ENCODE results near the gene BRAF. TPM values are rescaled to one million over a fixed set of nuclear protein-coding genes. Genes with fewer than 3 reads are reported as not detected.
"Not testable (repeated sequence)": the region's sequence is repeated elsewhere in the genome, so short reads cannot be mapped to it uniquely, and the experiment has no call there.

BRAF gene
- total RNA-seq, 1 experiment from 2014 or later: 29.7 TPM

GRCh38 chr7:140676956-140677355 is 247.8 kb downstream of the BRAF start:
- H2AFZ ChIP-seq (ENCODE audit: low read depth, low read length, poor library complexity, severe bottlenecking); CTCF ChIA-PET; DNase-seq (ENCODE audit: low read depth, low spot score); H3K27ac ChIP-seq (ENCODE audit: low read depth, low read length); H3K9me2 ChIP-seq (ENCODE audit: insufficient read depth); H3K79me2 ChIP-seq (ENCODE audit: insufficient read depth, low read length); ATAC-seq; POLR2A ChIA-PET; RAD21 ChIA-PET (ENCODE audit: low non-redundant PET in 1 of 2, low total read pairs in 2 of 2, uncharacterized antibody in 2 of 2, unreplicated experiment in 2 of 2); H3K9ac ChIP-seq (ENCODE audit: low read length); H3K9me3 ChIP-seq (ENCODE audit: control insufficient read depth in 1 of 2, insufficient read depth in 1 of 2, low read depth in 1 of 2, low read length in 2 of 2); H4K20me1 ChIP-seq (ENCODE audit: insufficient read depth); H3K27me3 ChIP-seq (ENCODE audit: insufficient read depth, low read length); H3K36me3 ChIP-seq (ENCODE audit: control insufficient read depth in 1 of 2, insufficient read depth in 2 of 2, low read length in 2 of 2); H3K4me3 ChIP-seq (replicated peaks in 1 of 2; ENCODE audit: low read depth in 1 of 2, low read length in 2 of 2); H3K4me2 ChIP-seq (ENCODE audit: low read length); BruUV-seq (replicated peaks): not testable (repeated sequence)
- peaks cover 9 to 23% of the 10 kb centered on the region in 2 experiments for H3K4me1 ChIP-seq (ENCODE audit: control insufficient read depth in 1 of 2, insufficient read depth in 2 of 2, low read length in 2 of 2)
- intact Hi-C loops (cut with micrococcal nuclease): loop anchor here (5.0 kb wide), 1 partner anchor 545 kb away; no protein-coding TSS in a partner anchor

DNA sequence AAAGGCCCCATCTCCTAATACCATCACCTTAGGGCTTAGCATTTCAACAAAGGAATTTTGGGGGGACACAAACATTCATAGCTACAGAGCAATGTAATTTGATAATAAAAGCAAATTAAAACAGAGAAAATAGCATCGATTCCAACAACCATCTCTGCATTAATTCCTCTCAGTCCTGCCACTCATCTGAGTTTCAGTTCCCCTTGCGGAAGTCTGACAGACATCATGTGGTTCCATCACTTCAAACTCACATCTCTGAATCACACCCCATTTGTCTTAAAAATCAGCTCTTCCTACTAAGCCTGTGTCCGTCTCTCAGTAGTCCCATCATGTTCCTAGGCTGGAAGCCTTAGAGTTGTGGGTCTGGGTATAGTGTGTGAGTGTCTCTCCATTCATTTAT is 248.4 kb downstream of the BRAF start:
- H4K20me1 ChIP-seq (ENCODE audit: insufficient read depth): no peaks in the 10 kb centered on the region
- intact Hi-C loops (cut with micrococcal nuclease): loop anchor here (5.0 kb wide), 1 partner anchor 546 kb away; no protein-coding TSS in a partner anchor
- H3K36me3 ChIP-seq (ENCODE audit: control insufficient read depth in 1 of 2, insufficient read depth in 2 of 2, low read length in 2 of 2): no peaks in the 10 kb centered on the region
- no TSS peak for BruUV-seq (replicated peaks)
- no peak overlapping the region for H3K27ac ChIP-seq (ENCODE audit: low read depth, low read length)
- ChIA-PET RAD21 (ENCODE audit: low non-redundant PET in 1 of 2, low total read pairs in 2 of 2, uncharacterized antibody in 2 of 2, unreplicated experiment in 2 of 2) (no interaction called here), CTCF (no interaction called here), POLR2A (no interaction called here)
- no peaks in the 10 kb centered on the region for H3K9me3 ChIP-seq (ENCODE audit: control insufficient read depth in 1 of 2, insufficient read depth in 1 of 2, low read depth in 1 of 2, low read length in 2 of 2)
- H3K9me2 ChIP-seq (ENCODE audit: insufficient read depth): no peaks in the 10 kb centered on the region
- no peaks in the 10 kb centered on the region for H3K79me2 ChIP-seq (ENCODE audit: insufficient read depth, low read length)
- ATAC-seq (no peak), DNase-seq (ENCODE audit: low read depth, low spot score) (no peak)
- no peak overlapping the region for H2AFZ ChIP-seq (ENCODE audit: low read depth, low read length, poor library complexity, severe bottlenecking)
- peaks cover 9 to 24% of the 10 kb centered on the region in 2 experiments for H3K4me1 ChIP-seq (ENCODE audit: control insufficient read depth in 1 of 2, insufficient read depth in 2 of 2, low read length in 2 of 2)
- no peak overlapping the region for H3K9ac ChIP-seq (ENCODE audit: low read length)
- H3K27me3 ChIP-seq (ENCODE audit: insufficient read depth, low read length): no peaks in the 10 kb centered on the region
- no peak overlapping the region for H3K4me2 ChIP-seq (ENCODE audit: low read length)
- TF ChIP-seq ZNF274 (IDR thresholded peaks at IDR 0.05; ENCODE audit: low read depth, low read length) (no peak), ELF1 (IDR thresholded peaks at IDR 0.05; ENCODE audit: borderline replicate concordance, low read depth) (no peak), SIN3A (IDR thresholded peaks at IDR 0.05; ENCODE audit: low read depth) (no peak), RAD21 (IDR thresholded peaks at IDR 0.05; ENCODE audit: low read depth) (no peak), FOSL1 (IDR thresholded peaks at IDR 0.05; ENCODE audit: low read depth) (no peak), CBX3 (IDR thresholded peaks at IDR 0.05; ENCODE audit: low read depth) (no peak), TCF7L2 (IDR thresholded peaks at IDR 0.05; ENCODE audit: borderline replicate concordance, extremely low read depth, insufficient read depth, insufficient read length) (no peak), SRF (IDR thresholded peaks at IDR 0.05; ENCODE audit: low read depth) (no peak)
- TF ChIP-seq, protein P1, sequence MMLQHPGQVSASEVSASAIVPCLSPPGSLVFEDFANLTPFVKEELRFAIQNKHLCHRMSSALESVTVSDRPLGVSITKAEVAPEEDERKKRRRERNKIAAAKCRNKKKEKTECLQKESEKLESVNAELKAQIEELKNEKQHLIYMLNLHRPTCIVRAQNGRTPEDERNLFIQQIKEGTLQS (IDR thresholded peaks at IDR 0.05): no peak
- H3K4me3 ChIP-seq (replicated peaks in 1 of 2; ENCODE audit: low read depth in 1 of 2, low read length in 2 of 2): no peak overlapping the region

Measured in HCT116 (cell line).